Measurements from ENCODE around the gene NDUFB10.

DNA sequence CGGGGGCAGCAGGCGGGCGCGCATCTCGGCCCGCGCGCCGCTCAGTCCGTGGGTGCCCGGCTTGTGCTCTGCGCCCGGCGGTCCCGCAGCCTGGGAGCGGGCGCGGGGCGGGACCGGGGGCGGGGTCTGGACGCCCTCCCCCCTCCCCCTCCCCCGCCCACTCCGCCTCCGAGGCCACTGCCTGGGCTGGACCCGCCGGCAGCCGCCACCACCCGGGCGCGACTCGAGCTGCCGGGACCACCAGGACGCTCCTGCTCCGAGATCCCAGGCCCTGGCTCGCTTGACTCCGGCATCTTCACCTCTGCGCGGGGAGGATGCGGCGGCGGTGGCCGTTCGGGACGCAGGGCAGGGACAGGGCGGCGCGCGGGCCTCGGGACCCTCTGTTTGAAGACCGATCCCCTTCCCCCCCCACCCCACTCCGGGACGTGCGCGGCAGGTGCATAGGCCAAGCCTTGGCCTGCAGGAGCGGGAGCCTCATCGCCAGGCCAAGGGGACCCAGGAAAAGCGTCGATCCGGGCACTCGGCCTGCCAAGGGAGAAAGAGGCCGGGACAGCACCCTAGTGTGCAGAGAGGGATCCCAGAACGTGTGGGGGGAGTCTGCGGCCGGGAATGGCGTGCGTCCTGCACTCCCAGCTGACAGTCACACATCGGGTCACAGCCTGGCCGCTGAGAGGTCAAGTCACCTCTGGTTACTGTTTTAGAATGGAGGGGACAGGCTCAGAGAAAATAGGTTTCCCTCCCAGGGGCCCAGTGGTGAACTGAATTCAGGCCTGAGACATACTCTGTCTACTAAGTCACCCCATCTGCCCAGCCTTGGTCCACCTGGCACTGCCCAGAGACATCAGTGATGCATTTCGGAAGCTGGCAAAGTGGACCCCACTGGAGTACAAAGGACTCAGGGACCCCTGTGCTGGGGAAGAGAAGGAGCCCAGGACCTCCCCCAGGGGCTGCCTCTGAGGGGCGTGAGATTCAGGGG, 40.7 kb upstream of the NDUFB10 start, which contains the start of gene HS3ST6:
- no peak for TF ChIP-seq POLR2A (IDR thresholded peaks at IDR 0.05)
- TF ChIP-seq, protein P1, sequence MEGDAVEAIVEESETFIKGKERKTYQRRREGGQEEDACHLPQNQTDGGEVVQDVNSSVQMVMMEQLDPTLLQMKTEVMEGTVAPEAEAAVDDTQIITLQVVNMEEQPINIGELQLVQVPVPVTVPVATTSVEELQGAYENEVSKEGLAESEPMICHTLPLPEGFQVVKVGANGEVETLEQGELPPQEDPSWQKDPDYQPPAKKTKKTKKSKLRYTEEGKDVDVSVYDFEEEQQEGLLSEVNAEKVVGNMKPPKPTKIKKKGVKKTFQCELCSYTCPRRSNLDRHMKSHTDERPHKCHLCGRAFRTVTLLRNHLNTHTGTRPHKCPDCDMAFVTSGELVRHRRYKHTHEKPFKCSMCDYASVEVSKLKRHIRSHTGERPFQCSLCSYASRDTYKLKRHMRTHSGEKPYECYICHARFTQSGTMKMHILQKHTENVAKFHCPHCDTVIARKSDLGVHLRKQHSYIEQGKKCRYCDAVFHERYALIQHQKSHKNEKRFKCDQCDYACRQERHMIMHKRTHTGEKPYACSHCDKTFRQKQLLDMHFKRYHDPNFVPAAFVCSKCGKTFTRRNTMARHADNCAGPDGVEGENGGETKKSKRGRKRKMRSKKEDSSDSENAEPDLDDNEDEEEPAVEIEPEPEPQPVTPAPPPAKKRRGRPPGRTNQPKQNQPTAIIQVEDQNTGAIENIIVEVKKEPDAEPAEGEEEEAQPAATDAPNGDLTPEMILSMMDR (IDR thresholded peaks at IDR 0.05) = no peak
